Stimulated activated CD4-positive, alpha-beta T cell treated with anti-CD3 and anti-CD28 coated beads, Interleukin-12 subunit alpha, Interleukin-12 subunit beta, amount 100 ng/mL, for 48 hours (primary cell): ENCODE data around the gene SLC1A2.

ENCODE experiments used
- DNase-seq, 3 donors: peaks; one replicate each; pipeline ENCODE4 v3.0.0-alpha.2; 2020; ENCODE audit warnings: low read depth in 2 of 3, low spot score in 1 of 3

The SLC1A2 gene

DNA sequence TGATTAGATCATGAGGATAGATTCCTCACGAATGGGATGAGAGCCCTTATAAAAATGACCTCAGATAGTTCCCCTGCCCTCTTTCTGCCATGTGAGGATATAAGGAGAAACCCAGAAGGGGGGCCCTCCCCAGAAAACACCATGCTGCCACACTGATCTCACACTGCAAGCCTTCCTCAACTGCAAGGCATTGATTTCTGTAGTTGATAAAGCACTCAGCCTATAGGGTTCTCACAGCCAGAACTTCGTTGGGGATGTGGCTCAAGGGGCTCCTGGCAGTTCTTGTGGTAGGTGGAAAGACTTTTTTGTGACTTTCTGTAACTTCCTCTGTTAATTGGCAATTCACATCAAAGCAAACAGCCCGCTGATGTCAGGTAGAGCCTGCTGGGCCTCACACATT, 171.5 kb downstream of the SLC1A2 start:
- DNase-seq = no peak

DNA sequence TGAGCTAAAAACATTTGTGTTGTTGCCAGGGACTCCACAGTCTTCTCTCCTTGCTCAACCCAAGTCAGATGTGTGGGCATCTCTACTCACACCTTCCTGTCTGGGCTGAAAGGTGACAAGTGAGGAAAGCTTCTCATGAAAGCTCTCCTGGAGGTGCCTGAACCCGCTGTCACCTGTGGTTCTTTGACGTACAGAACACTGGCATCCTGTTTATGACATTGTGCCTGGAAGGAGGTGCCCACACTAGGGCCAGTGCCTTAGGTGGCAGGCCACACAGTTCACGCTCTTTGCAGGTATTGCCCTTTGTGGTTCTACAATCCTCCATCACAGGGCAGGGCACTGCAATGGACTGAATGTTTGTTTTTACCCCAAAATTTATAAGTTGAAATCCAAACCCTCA, 171.9 kb downstream of the SLC1A2 start:
- DNase-seq = no peak

DNA sequence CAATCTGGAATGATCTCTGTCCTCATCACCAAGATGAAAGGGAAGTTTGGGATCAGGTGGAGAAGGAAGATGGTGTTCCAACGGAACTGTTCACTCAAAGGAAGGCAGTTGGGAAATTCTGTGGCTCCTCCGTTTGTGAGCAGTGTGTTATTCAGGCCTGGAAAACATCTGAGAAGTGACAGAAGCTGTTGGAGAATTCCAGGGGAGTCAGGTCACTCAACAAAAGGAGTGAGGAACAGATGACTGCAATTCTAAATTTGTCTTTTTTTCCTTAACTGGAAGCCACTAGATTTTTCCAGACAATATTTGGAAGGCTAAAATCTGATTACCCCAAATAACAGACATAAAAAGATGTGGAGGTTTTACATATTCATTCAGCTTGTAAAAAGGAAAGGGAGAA, 172.6 kb downstream of the SLC1A2 start:
- no peak for DNase-seq

DNA sequence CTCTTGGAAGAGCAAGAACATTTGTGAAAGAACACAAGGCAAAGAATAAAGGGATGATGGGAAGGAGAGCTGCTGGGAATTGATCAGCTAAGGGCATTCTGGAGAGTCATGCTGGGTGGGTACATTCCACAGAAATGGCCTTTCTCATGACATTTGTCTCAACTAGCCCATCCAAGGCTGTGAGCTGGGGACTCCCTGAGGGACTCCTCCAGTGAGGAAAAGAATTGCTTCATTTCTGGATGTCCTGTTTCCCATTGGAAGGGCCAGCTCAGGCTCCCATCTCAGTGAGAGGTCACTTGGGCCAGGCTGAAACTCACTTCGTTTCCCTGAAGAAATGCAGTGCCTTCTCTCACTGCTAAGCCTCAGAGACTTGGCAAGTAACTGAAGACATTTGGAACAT, 173.6 kb downstream of the SLC1A2 start:
- no peak for DNase-seq

DNA sequence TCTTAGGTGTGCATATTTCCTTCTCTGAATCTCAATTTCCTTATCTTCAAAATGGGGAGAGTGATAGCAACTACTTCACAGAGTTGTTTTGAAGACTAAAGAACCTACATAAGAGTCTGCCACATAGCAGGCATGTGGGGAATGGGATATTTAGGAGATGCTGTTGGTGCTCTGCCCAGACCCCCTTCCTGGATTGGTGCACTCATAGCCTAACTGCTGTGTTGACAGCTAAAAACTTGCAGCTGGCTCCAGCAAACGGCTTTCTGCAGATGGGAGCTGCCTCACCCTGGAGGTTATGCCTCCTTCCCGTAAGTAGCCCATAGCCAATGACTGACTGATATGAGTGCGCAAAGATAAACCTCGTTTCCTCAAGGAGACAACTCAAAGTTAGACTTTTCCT, 174.3 kb downstream of the SLC1A2 start:
- DNase-seq = no peak

DNA sequence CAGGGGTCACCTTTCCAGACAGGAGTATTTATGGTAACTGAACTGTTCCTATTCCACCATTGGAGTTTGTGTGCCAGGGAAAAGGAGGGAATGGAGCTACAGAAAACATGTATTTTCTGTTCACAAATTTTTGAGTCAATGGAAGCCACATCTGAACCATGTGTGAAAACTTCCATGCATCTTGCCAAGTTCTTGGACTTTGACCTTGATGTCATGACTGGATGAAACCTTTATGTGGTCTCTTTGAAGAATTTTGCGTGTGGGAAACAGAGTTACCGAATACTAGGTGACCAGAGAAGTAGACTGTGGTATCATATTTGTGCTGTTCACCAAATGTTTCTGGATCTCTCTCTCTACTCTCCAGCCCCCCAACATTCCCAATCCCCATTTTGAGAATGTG, 175.6 kb downstream of the SLC1A2 start:
- no peak for DNase-seq

DNA sequence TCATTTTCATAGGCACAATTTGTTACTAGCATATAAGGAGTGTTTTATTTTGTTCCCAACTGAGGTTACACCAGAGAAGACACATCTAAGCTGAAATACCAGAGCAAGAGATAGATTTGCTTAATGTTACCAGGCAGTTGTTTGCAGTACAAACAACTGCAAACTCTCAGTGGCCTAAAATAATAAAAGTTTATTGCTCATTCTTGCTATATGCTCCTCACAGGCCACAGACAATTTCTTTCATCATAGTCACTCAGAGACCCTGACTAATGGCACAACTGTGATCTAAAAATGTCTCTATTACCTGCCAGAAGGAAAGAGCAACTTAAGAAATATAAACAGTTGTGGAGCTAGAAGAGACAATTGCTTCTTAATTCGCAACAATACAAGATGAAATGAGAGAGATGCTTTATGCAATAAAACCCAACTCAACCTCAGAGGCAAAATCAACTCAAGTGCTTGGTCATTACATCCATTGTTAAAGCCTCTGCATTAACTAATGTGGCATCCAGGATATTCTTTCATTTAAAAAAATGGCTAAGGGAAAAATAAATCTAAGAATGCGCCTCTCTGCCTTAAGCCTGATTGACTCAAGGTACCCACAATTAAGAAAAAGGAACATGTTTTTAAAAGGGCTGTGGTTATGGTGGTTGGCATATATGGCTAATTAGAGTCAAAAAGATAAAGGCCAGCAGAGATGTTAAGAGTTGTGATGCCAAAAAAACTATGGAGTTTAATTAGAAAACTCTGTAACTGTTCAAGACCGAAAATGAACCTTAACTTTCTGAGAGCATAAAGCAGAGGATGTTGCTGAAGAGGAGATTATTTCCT, 176.7 kb downstream of the SLC1A2 start:
- DNase-seq = no peak

DNA sequence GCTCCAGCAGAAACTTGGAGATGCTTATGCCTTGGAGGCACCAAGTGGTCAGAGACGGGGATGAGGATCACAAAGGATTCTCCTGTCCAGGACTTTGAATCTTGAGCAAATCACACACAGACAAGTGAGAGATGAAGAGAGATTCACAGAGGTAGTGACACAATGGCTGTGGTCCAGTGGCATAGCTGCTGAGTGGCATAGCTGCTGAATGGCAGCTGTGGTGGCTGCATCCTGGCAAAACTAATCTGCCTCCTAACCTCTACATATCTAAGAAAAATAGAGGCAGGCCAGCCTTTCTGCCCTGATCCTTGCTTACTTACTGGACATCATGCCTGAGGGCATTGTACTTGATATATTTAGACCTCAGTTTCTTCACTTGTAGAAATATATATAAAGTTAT, 177.8 kb downstream of the SLC1A2 start:
- no peak for DNase-seq

DNA sequence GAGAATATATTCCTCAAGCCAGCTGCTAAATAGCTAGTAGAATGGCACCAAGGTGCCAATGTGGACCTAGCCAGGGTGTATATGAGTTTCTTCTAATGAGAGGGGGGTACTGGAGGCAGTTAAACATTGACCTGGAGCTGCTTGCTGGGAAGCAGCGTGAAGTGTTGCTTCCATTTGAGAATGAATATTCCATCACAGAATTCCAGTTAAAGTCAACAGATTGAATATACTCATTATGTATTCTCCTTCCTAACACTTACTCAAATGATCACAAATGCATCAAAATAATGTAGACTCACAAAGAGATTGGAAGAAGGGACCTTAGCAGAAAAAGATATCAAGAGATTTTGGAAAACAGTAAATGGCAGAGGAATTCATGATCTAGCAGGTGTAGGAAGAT, 178.3 kb downstream of the SLC1A2 start:
- no peak for DNase-seq

DNA sequence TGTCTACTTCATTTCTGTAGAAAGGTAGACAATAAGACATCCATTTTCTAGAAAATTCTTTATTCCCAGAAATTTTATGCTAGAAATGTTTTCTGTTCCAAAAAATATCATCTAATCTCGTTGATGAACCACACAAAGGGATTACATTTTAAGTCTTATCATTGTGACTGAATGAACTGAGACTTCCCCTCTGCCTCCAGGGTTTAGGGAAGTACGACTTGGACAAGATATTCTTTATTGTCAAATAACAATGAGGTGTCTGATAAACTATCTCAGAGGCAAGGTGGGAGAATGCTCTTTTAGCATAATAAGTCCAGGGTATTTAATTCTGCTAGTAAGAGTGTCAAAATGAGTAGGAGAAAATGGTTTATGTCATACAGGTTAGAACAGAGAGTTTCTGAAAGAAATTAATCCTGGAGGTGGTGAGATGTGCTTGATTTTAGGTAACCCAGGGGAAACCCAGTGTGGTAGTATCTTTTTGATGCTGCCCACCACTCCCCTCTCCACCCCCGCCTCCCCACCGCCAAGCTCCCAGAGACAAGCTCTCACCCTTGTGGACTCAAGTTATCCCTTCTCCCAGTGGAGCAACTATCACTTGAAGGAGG, 179.8 kb downstream of the SLC1A2 start:
- no peak for DNase-seq

DNA sequence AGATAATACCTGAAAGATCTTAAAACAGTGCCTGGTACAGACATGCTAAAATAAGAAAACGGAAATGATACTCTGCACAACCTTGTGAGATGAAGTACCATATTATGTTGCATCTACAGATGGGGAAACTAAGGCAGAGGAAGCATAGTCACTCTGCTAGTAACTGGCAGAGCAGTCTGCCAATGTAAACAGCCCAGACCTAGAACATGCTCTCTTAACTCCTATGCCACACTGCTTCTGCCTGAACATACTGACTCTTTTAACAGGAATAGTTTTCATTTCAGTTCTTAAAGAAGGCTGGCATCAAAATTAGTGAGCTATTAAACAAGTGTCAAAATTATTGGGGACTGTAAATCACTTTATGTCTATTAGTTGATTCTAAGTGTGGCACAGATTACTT, 180.5 kb downstream of the SLC1A2 start:
- DNase-seq = no peak

DNA sequence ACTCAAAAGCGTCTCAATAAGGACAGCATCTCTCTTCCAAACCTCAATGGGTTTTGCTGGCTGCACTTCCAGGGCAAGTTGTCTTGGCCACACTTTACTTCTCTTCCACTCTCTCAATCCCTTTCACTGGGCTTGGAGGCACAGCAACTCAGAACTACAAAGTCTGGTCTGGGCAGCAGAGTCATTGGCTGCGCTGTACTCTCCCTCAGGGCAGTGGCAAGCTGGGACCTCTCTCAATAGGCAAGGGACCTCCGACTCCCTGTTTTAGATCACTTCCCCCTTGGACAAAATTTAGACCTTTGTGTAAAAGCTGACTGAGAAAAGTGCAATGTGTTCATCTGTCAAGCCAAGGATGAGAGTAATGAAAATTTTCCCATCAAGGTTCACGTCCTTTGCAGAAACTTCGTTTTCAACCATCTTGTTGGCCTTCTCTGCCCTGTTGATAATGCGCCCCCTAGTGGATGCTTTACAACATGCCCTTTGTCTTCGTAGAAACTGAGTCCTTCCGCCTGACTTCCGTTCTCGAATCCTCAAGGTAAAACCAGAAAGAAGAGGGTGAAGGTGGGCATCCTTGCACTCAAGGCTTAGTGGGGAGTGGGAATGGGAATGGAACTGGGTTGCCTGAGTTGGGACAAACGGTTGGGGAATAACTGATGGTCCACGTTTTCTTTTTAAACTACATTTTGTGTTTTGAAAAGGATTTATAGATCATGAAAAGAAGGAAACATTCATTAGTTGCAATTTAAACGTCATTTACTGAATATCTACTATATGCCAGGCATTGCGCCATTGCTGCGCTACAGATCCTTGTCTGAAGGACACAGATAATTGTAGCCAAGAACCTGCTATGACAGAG, 181.3 kb downstream of the SLC1A2 start:
- DNase-seq = peak; percentile 41 to 82 (median 42)

DNA sequence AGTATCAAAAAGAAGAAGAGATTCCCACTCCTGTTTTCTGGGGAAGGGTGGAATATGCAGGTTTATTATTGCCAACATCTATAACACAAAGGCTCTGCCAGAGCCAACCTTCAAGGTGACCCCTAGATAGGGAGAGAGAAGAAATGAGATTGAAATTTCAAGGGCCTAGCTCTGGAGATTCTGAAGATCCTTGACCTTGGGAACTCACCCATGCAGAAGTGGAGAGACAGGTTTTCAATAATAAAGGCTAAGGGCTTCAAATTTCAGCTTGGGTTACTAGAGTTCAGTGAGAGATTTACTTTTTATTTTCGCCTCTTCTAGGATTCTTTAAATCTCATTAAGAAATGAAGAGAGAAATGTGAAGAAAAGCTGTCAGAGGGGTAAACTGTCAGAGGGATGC, 182.0 kb downstream of the SLC1A2 start:
- DNase-seq = no peak

DNA sequence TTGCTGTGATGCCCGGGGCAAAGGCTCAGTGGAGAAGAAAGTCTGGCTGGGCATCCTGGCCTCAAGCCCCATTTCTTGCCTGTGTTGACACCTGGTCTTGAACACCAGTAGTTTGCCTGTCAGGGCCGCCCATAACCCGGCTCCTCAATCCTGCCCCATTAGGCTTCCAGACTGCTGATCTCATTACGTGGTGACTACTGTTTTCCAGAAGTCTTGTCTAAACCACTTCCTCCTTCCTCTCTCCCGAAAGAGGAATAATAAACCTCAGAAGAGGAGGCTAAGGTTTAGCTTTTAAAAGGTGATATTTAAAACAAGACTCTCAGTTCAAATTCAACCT, 182.7 kb downstream of the SLC1A2 start:
- no peak for DNase-seq

DNA sequence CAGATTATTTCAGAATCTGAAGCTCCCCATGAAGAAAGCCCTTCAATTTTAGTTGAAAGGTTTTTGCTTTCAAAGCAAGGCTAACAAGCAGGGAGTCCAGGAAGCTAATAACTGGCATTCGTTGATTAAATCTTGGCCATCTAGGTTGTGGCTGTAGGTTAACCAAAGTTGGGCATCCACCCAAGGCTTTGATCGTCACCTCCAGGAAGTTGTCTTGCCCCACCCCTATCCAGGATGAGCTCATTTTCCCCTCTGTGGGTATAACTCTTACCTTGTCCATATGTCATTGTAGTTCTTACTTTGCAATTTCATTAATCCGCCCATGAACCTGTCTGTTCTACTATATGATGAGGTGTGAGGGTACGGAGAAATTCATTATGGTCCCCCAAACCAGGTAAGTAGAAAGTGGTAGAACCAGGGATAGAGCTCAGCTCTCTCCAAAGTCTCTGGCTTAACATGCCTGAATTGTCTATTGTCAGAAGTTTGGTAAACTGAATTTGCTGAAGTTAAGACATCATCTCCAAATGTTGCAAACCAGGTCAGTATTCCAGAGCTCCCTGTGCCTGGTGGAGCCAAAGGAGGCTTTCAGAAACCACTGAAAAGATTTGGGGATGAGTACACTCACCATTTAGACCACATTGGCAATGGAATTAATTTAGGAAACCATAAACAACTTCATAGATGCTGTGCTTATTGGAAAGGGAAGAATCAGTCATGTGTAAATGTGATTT, 183.3 kb downstream of the SLC1A2 start:
- DNase-seq = peak; percentile 28 to 47 (median 33)

DNA sequence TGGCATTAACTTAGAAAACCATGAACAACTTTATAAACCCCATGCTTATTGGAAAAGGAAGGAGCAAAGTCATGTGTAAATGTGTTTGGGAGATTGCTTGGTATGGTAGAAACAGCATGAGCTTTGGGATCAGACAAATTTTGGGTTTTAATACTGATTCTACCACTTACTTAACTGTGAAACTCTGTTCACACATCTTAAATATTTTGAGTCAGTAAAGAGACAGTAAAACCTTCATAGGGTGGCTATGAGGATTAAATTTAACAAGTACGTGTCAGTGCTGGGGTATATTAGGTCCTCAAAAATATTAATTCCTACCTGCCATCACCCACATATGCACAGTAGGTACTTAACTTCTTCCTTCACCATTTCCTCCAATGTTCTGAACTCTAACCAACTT, 183.9 kb downstream of the SLC1A2 start:
- no peak for DNase-seq

DNA sequence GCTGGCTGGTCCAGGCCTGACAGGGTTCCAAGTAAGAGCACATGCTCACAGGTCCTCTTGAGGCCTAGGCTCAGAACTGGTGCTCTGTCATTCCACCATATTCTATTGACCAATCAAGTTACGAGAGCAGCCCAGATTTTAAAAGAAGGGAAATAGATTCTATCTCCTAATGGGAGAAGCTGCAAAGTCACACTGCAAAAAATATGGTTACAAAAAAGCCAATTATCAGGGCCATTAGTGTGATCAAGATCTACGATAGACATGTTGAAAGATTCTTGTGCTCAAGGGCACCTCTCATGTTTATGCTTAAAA, 184.2 kb downstream of the SLC1A2 start:
- DNase-seq = no peak

DNA sequence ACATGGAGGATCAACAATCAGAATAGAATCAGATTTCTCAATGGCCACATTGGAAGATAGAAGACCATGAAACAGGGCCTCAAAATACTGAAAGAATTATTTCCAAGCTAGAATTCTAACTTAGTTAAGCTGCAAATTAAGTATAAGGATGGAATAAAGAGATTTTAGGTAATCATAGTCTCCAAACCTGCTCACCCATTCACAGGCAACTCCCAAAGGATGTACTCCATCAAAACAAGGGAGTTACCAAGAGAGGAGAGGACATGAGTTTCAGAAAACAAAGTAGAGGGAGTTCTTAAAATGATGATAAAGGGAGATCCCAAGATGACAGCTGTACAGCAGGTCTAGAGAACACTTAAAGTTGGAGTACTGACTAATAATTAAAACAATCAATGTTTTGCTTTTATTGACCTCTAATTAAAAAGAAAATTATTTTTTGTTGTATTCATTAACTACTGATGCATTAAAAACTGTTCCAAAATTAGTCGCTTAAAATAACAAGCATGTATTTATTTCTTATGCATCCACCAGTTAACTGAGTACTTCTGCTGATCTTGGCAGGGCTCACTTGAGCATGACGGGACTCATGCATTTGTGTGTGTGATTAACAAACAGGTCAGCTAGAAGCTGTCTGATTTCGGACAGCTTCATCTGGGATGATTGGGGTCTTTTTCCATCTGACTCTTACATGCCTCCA, 184.8 kb downstream of the SLC1A2 start:
- DNase-seq = no peak

DNA sequence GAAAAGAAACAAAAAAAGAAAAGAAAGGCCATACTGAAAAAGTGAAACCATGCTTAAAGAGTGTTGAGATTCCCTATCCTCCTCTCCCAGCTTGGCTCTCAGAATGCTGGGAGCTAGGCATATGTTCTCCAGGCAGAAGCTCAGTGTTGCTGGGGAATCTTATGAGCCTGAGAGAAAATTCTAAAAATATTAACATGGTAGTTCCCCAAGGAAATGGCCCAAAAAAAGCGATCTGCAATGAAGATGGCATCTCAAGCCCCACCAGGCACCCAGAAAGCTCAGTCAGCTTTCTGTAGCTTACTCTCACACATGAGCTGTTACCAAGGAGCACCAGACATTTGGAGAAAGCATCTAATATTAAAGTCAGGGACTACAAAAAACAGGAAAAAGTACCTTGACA, 185.8 kb downstream of the SLC1A2 start:
- DNase-seq = no peak

DNA sequence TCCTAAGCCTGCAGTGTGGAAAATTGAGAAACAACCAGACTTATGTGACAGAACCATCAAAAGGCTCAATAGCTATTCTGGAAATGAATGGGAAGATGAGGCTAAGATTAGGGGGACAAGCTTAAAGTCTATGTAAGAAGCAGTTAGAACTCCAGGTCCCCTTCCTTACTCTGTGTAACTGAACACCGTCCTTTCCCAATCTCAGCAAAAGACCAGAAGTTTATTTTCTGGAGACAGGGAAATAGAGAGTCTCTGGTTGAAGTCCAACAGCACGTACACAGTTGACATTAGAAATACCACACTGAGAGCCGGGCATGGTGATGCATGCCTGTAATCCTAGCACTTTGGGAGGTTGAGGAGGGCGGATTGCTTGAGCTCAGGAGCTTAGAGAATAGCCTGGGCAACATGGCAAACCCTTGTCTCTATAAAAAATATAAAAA, 186.4 kb downstream of the SLC1A2 start:
- DNase-seq = no peak
